HCT116 (cell line): ENCODE data around the gene ADGRL3. TPM values are rescaled to one million over a fixed set of nuclear protein-coding genes. Genes with fewer than 3 reads are reported as not detected.

Experiments
- ATAC-seq: fragments of 200-7000 bp; cut with Tn5 transposase; 2 replicates; pipeline ENCODE4 v1.9.1; 2020; ENCODE audit warnings: mild to moderate bottlenecking, moderate library complexity
- BruUV-seq: library from RNA; stranded (reverse); fragments of 400-500 nt; replicated peaks from 2 replicates; lab custom pipeline; 2021; lab: Mats Ljungman, UMichigan
- CTCF ChIA-PET: fragments of 300-600 bp; sonication (Branson Sonifier 250); formaldehyde crosslinking; loops from one replicate; lab custom pipeline; 2021; ENCODE audit warnings: antibody characterized with exemption; lab: Charles Lee
- POLR2A ChIA-PET: fragments of 300-600, 350-600 bp; sonication (Branson Sonifier 250); formaldehyde crosslinking; loops from one replicate; lab custom pipeline; 2021; ENCODE audit warnings: antibody characterized with exemption; lab: Charles Lee
- RAD21 ChIA-PET, 2 experiments: fragments of 300-600 bp; sonication (Branson Sonifier 250); formaldehyde crosslinking; loops; one replicate each; lab custom pipeline; 2023; ENCODE audit warnings: low total read pairs in 2 of 2; ENCODE audit not compliant: uncharacterized antibody in 2 of 2, unreplicated experiment in 2 of 2, low non-redundant PET in 1 of 2; lab: Charles Lee
- DNase-seq: peaks from one replicate; pipeline ENCODE4 v3.0.0-alpha.2; 2010; ENCODE audit warnings: low read depth, low spot score
- H2AFZ ChIP-seq: fragments of 200-600 bp; shearing (Covaris generic), sonication (generic); 2 replicates; pipeline ENCODE4 v1.6.1; 2017; ENCODE audit warnings: low read depth, mixed run types, mixed read lengths, antibody characterized with exemption, low read length; ENCODE audit not compliant: poor library complexity, severe bottlenecking
- H3K27ac ChIP-seq: 2 replicates; pipeline ENCODE4 v1.5.1; 2012; ENCODE audit warnings: low read depth, low read length
- H3K27me3 ChIP-seq: fragments of 200-600 bp; sonication (generic); 2 replicates; pipeline ENCODE4 v1.6.1; 2016; ENCODE audit warnings: mixed run types, low read length, mixed read lengths; ENCODE audit not compliant: insufficient read depth
- H3K36me3 ChIP-seq, 2 experiments: fragments of 200-500 bp in 1 of 2; fragments of 200-600 bp in 1 of 2; sonication (Bioruptor generic) in 1 of 2; sonication (generic) in 1 of 2; 2 replicates each; pipeline versions ENCODE4 v1.5.1 to v1.6.1; 2014 to 2016; ENCODE audit warnings: low read length in 2 of 2, inconsistent platforms in 1 of 2, mixed read lengths in 1 of 2, mixed run types in 1 of 2; ENCODE audit not compliant: insufficient read depth in 2 of 2, control insufficient read depth in 1 of 2
- H3K4me1 ChIP-seq, 2 experiments: fragments of 200-600 bp in 1 of 2; sonication (generic) in 1 of 2; 2 replicates each; pipeline versions ENCODE4 v1.5.1 to v1.6.1; 2012 to 2017; ENCODE audit warnings: low read length in 2 of 2, inconsistent platforms in 1 of 2, mild to moderate bottlenecking in 1 of 2, mixed read lengths in 1 of 2, mixed run types in 1 of 2, moderate library complexity in 1 of 2; ENCODE audit not compliant: insufficient read depth in 2 of 2, control insufficient read depth in 1 of 2
- H3K4me2 ChIP-seq: fragments of 200-600 bp; sonication (generic); 2 replicates; pipeline ENCODE4 v1.6.1; 2017; ENCODE audit warnings: mixed run types, low read length, mixed read lengths
- H3K4me3 ChIP-seq, 2 experiments: fragments of 200-600 bp in 1 of 2; sonication (generic) in 1 of 2; replicated peaks in 1 of 2; 2 replicates each; pipeline ENCODE4 v1.5.1; 2011 to 2016; ENCODE audit warnings: low read length in 2 of 2, control low read depth in 1 of 2, low read depth in 1 of 2, mild to moderate bottlenecking in 1 of 2, mixed read lengths in 1 of 2, mixed run types in 1 of 2
- H3K79me2 ChIP-seq: fragments of 200-600 bp; sonication (generic); 2 replicates; pipeline ENCODE4 v1.6.1; 2017; ENCODE audit warnings: mild to moderate bottlenecking, mixed run types, low read length, moderate library complexity, mixed read lengths; ENCODE audit not compliant: insufficient read depth
- H3K9ac ChIP-seq: fragments of 200-600 bp; sonication (generic); 2 replicates; pipeline ENCODE4 v1.6.1; 2016; ENCODE audit warnings: low read length, mixed read lengths
- H3K9me2 ChIP-seq: fragments of 200-600 bp; sonication (generic), shearing (Covaris generic); 2 replicates; pipeline ENCODE4 v1.6.1; 2017; ENCODE audit warnings: mixed run types, mild to moderate bottlenecking, moderate library complexity; ENCODE audit not compliant: insufficient read depth
- H3K9me3 ChIP-seq, 2 experiments: fragments of 200-500 bp in 1 of 2; fragments of 200-600 bp in 1 of 2; sonication (Bioruptor generic) in 1 of 2; sonication (generic) in 1 of 2; 2 replicates each; pipeline ENCODE4 v1.6.1; 2014 to 2017; ENCODE audit warnings: low read length in 2 of 2, mixed read lengths in 2 of 2, inconsistent platforms in 1 of 2, low read depth in 1 of 2, mild to moderate bottlenecking in 1 of 2, mixed run types in 1 of 2, moderate library complexity in 1 of 2; ENCODE audit not compliant: control insufficient read depth in 1 of 2, insufficient read depth in 1 of 2
- H4K20me1 ChIP-seq: fragments of 200-600 bp; sonication (generic), shearing (Covaris generic); 2 replicates; pipeline ENCODE4 v1.6.1; 2017; ENCODE audit warnings: mixed run types, mild to moderate bottlenecking, moderate library complexity; ENCODE audit not compliant: insufficient read depth
- CBX3 ChIP-seq: IDR thresholded peaks from 2 replicates; pipeline ENCODE4 v1.6.1; 2012; ENCODE audit warnings: low read depth
- ELF1 ChIP-seq: IDR thresholded peaks from 2 replicates; pipeline ENCODE4 v1.6.1; 2012; ENCODE audit warnings: low read depth, borderline replicate concordance
- EZH2 ChIP-seq: fragments of 200-600 bp; sonication (generic); IDR thresholded peaks from 2 replicates; pipeline ENCODE4 v1.6.1; 2017; ENCODE audit warnings: antibody characterized with exemption, mixed run types
- EZH2phosphoT487 ChIP-seq: fragments of 200-600 bp; IDR thresholded peaks from 2 replicates; pipeline ENCODE4 v1.6.1; 2018; ENCODE audit warnings: antibody characterized with exemption, borderline replicate concordance
- FOSL1 ChIP-seq: IDR thresholded peaks from 2 replicates; pipeline ENCODE4 v1.6.1; 2012; ENCODE audit warnings: low read depth
- JUND ChIP-seq: IDR thresholded peaks from 2 replicates; pipeline ENCODE4 v1.6.1; 2012
- POLR2A ChIP-seq: IDR thresholded peaks from 2 replicates; pipeline ENCODE4 v1.7.0; 2011; ENCODE audit warnings: borderline replicate concordance; ENCODE audit not compliant: insufficient read depth, insufficient read length; ENCODE audit errors: extremely low read depth
- RAD21 ChIP-seq: IDR thresholded peaks from 2 replicates; pipeline ENCODE4 v1.6.1; 2012; ENCODE audit warnings: low read depth, mild to moderate bottlenecking
- REST ChIP-seq: IDR thresholded peaks from 2 replicates; pipeline ENCODE4 v1.6.1; 2012; ENCODE audit warnings: low read depth
- SIN3A ChIP-seq: IDR thresholded peaks from 2 replicates; pipeline ENCODE4 v1.6.1; 2012; ENCODE audit warnings: low read depth
- SP1 ChIP-seq: IDR thresholded peaks from 2 replicates; pipeline ENCODE4 v1.6.1; 2012; ENCODE audit warnings: low read depth
- SRF ChIP-seq: IDR thresholded peaks from 2 replicates; pipeline ENCODE4 v1.6.1; 2012; ENCODE audit warnings: low read depth
- YY1 ChIP-seq: IDR thresholded peaks from 2 replicates; pipeline ENCODE4 v1.6.1; 2011; ENCODE audit warnings: low read length, low read depth, moderate library complexity, mild to moderate bottlenecking; ENCODE audit not compliant: insufficient replicate concordance; ENCODE audit errors: extremely low read depth
- ZBTB33 ChIP-seq: IDR thresholded peaks from 2 replicates; pipeline ENCODE4 v1.6.1; 2011; ENCODE audit warnings: mild to moderate bottlenecking, low read length, moderate library complexity; ENCODE audit not compliant: insufficient replicate concordance; ENCODE audit errors: extremely low read depth
- ZFX ChIP-seq: fragments of 450-650 bp; IDR thresholded peaks from 2 replicates; pipeline ENCODE4 v1.6.1; 2017
- ZNF274 ChIP-seq: fragments of 200-500 bp; sonication (Bioruptor generic); IDR thresholded peaks from 2 replicates; pipeline ENCODE4 v1.6.1; 2014; ENCODE audit warnings: mild to moderate bottlenecking, low read depth, low read length, inconsistent platforms
- intact Hi-C: fragments of 100-400 bp; cut with micrococcal nuclease; formaldehyde crosslinking; loops from 2 replicates; pipeline ENCODE4 v1.10.0; 2022
- total RNA-seq: library from RNA; stranded (reverse); gene quantifications from one replicate; pipeline ENCODE4 v1.2.1, GENCODE V29; 2021; ENCODE audit not compliant: unreplicated experiment
- TF ChIP-seq, protein P1 (sequence below), 3 experiments: fragments of 200-600 bp in 1 of 3; sonication (generic) in 1 of 3; IDR thresholded peaks in 2 of 3; conservative IDR thresholded peaks in 1 of 3; 2 replicates each; pipeline ENCODE4 v1.5.1; 2012 to 2017; ENCODE audit warnings: low read depth in 2 of 3, low read length in 2 of 3, antibody characterized with exemption in 1 of 3, borderline replicate concordance in 1 of 3, control low read depth in 1 of 3, mild to moderate bottlenecking in 1 of 3, mixed read lengths in 1 of 3, mixed run types in 1 of 3, moderate library complexity in 1 of 3; ENCODE audit not compliant: insufficient read depth in 1 of 3

The ADGRL3 gene
- total RNA-seq, 1 experiment from 2014 or later: not detected

DNA sequence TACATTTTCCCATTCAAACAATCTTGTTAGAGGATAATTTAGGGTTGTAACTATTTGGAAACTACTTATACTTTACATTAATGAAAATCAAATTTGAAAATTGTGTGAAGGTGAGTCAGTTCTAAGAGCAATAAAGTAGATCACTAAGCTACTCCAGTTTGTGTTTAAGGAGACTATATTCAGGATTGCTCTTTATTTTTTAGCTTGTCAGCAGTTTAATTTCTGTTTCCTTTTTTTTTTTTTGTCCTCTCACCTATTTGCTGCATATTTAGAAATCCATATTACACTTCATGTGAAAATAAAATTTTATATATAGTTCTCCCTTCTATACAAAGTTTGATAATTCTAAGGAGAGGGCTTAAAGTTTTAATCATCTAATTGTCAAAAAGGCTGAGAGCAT, 691.8 kb downstream of the ADGRL3 start:
- Histone ChIP-seq H3K27me3 (no peaks in the 10 kb centered on the region), H3K4me2 (no peak overlapping the region), H3K4me1 (no peaks in the 10 kb centered on the region), H2AFZ (no peak overlapping the region), H3K9me3 (peaks cover 7 to 20% of the 10 kb centered on the region in 2 experiments; a peak in 2 of 4 replicates), H3K4me3 (no peak overlapping the region), H3K36me3 (no peaks in the 10 kb centered on the region), H3K9me2 (no peaks in the 10 kb centered on the region), H3K27ac (no peak overlapping the region), H3K9ac (no peak overlapping the region), H4K20me1 (no peaks in the 10 kb centered on the region), H3K79me2 (no peaks in the 10 kb centered on the region)
- CTCF ChIA-PET: no interaction called here
- intact Hi-C loops: no loop called here
- RAD21 ChIA-PET: no interaction called here
- POLR2A ChIA-PET: no interaction called here
- DNase-seq (no peak), ATAC-seq (no peak)
- no peak for TF ChIP-seq ZBTB33
- TF ChIP-seq REST: no peak
- no peak for TF ChIP-seq SP1
- no peak for TF ChIP-seq POLR2A
- no peak for TF ChIP-seq CBX3
- no peak for TF ChIP-seq ELF1
- TF ChIP-seq SRF: no peak
- no peak for TF ChIP-seq ZNF274
- no peak for TF ChIP-seq ZFX
- TF ChIP-seq, protein P1, sequence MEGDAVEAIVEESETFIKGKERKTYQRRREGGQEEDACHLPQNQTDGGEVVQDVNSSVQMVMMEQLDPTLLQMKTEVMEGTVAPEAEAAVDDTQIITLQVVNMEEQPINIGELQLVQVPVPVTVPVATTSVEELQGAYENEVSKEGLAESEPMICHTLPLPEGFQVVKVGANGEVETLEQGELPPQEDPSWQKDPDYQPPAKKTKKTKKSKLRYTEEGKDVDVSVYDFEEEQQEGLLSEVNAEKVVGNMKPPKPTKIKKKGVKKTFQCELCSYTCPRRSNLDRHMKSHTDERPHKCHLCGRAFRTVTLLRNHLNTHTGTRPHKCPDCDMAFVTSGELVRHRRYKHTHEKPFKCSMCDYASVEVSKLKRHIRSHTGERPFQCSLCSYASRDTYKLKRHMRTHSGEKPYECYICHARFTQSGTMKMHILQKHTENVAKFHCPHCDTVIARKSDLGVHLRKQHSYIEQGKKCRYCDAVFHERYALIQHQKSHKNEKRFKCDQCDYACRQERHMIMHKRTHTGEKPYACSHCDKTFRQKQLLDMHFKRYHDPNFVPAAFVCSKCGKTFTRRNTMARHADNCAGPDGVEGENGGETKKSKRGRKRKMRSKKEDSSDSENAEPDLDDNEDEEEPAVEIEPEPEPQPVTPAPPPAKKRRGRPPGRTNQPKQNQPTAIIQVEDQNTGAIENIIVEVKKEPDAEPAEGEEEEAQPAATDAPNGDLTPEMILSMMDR (IDR thresholded peaks at IDR 0.05 in 2 of 3, conservative IDR thresholded peaks at IDR 0.05 in 1 of 3; ENCODE audit: borderline replicate concordance in 1 of 3, insufficient read depth in 1 of 3, low read depth in 2 of 3, low read length in 2 of 3): no peak
- TF ChIP-seq RAD21: no peak
- TF ChIP-seq YY1: no peak
- no peak for TF ChIP-seq EZH2phosphoT487
- no peak for TF ChIP-seq JUND
- TF ChIP-seq FOSL1: no peak
- TF ChIP-seq SIN3A: no peak
- no peak for TF ChIP-seq EZH2
- no TSS peak for BruUV-seq
